ENCODE results near the gene LRRC8D.

GRCh38 chr1:89905395-89906058 lies 84.7 kb downstream of the LRRC8D start:
- no peak for TF ChIP-seq CTCF (IDR thresholded peaks at IDR 0.05)
- TF ChIP-seq POLR2AphosphoS5 (IDR thresholded peaks at IDR 0.05): no peak
- TF ChIP-seq POLR2A (IDR thresholded peaks at IDR 0.05): no peak
